Measurements from ENCODE around the gene ZMIZ1. TPM values are rescaled to one million over a fixed set of nuclear protein-coding genes. Genes with fewer than 3 reads are reported as not detected.

Gene ZMIZ1
- total RNA-seq, 1 experiment from 2014 or later, result 22.4 TPM

DNA sequence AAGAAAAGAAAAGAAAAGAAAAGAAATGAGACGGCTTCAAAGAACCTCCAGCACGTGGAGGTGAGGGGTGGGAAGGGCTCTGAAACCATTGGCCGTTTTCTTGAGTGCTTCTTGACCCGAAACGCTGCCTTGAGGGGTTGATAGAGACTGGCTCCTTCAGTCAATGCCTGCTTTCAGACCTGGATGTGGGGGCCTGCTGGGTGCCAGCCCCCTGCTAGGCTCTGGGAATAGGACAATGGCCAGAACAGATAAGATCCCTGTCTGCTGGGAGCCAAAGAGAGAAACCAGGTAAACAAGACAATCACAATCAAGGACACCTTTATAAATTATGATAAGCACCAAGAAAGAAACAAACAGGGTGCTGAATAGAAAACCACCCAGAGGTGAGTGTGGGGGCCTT, 27.7 kb downstream of the ZMIZ1 start:
- Histone ChIP-seq H3K36me3 (peaks cover 65% of the 10 kb centered on the region), H3K9me3 (no peaks in the 10 kb centered on the region), H3K27me3 (no peaks in the 10 kb centered on the region), H3K4me3 (no peak overlapping the region)
- no peak for DNase-seq

DNA sequence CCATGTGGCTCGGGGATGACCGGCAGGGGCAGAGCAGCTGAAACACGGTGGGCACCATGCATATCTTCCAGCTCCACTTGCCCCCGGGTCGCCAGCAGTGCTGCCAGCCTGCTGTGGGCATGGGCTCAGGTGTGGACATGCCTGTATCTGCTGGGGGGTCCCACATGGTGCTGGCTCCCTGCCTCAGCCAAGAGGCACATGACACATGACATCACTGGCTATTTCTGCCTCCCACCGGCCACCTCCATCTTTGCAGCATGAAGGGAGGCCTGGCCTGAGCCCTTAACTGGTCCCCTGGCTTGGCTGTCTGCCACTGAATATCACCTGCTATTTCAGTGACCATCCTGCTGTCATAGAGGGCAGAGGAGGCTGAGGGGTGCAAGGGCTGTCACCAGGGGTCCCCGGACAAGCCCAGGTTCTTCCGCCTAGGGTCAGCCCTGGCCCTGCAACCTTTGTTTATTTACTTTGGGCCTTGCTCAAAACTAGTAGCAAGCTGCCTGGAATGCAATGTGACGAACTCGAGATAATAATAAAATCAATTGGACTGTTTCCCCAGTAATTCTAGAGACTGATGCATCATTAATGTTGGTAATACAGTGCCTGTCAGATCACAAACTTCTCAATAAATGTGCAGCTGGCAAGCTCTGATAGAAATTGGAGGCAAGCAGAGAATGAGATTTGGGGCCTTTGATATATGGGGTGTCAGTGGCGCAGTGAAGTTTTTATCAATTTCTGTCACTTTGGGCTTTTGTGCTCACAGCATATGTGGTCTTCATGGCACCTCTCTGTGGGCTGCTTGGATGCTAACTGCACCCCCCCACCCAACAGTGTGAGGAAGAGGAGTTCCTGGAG, 28.5 kb downstream of the ZMIZ1 start:
- peak; percentile 59 for DNase-seq
- H3K36me3 ChIP-seq, result peaks cover 69% of the 10 kb centered on the region
- no peaks in the 10 kb centered on the region for H3K27me3 ChIP-seq
- no peaks in the 10 kb centered on the region for H3K9me3 ChIP-seq
- H3K4me3 ChIP-seq, result no peak overlapping the region

DNA sequence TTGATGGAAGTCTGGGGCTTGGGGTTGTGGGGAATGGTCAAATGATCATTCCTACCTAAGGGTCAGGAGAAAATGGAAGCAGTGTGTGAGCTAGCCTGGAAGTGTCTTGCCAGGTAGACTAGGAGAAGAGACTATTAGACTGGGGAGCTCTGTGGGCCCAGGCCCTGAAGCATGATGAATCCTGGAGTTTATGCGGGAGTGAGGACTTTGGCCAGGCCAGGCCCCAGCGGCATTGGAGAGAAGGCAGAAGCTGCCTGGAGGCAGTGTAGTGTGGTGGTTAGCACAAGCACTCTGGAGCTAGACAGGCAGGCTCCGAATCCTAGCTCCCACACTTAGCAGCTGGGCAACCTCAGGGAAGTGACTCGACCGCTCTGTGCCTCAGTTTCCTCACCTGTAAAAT, 29.3 kb downstream of the ZMIZ1 start:
- DNase-seq, result no peak
- Histone ChIP-seq H3K27me3 (no peaks in the 10 kb centered on the region), H3K4me3 (no peak overlapping the region), H3K36me3 (peaks cover 70% of the 10 kb centered on the region), H3K9me3 (no peaks in the 10 kb centered on the region)

DNA sequence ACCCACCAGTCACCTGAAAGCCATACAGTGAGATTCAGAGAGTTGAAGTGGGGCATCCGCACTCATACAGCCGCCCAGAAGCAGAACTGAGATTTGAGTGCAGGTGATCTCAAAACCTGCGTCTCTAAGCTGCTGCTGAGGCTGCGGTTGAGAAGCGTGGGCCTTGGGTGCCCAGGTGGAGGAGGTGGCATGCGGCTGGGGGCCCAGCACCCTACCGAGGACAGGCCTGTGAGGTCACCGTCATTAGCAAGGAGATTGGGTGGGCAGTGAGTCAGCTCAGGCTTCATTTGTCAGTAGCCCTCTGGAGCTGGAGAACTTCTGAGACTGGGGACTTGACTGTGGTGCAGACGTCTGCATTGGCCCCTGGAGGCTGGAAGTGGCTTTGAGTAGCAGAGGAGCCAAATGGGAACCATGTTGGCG, 29.8 kb downstream of the ZMIZ1 start:
- Histone ChIP-seq H3K4me3 (no peak overlapping the region), H3K36me3 (peaks cover 67% of the 10 kb centered on the region), H3K9me3 (no peaks in the 10 kb centered on the region), H3K27me3 (no peaks in the 10 kb centered on the region)
- DNase-seq, result peak; percentile 48

DNA sequence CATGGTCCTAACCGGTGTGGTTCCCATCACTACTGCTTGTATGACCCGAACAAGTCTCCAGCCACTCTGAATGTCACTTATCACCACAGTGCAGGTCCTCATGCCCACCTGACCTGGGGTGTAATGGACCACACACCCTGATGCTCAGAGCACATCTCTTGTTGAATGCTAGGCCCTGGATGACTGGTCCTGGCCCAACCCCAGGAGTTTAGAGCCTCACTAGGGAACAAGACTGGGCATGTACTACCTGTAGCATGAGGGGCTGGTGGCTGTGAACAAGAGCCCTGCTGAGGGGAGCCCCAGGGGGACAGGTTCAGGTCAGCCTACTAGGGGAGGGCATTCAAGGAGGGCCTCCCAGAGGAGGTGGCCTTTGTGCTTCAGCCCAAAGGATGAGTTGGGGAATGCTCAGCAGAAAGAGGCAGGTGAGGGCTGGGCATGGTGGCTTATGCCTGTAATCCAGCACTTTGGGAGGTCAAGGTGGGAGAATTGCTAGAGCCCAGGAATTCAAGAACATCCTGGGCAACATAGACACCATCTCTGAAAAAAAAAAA, 31.2 kb downstream of the ZMIZ1 start:
- Histone ChIP-seq H3K27me3 (no peaks in the 10 kb centered on the region), H3K4me3 (no peak overlapping the region), H3K36me3 (peaks cover 67% of the 10 kb centered on the region), H3K9me3 (no peaks in the 10 kb centered on the region)
- DNase-seq, result no peak

DNA sequence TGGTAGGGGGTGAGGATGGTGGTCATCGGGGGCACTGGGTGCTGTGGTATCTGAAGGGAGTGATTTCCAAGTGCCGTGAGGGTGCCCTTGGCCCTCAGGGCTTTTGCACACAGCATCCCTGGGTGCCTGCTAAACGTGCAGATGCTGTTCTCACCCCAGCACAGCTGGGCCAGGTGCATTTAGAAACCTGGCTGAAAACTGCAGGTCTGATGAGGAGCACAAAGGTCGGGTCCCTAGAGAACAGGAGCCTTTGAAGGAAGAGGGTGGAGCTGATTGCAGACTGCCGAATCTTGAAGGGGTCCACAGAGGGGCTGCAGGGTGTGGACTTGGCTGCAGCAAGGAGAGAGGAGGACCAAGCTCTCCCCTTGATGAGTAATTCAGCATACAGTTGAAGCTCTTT, 32.0 kb downstream of the ZMIZ1 start:
- Histone ChIP-seq H3K9me3 (no peaks in the 10 kb centered on the region), H3K4me3 (no peak overlapping the region), H3K27me3 (no peaks in the 10 kb centered on the region), H3K36me3 (peaks cover 65% of the 10 kb centered on the region)
- DNase-seq, result no peak

DNA sequence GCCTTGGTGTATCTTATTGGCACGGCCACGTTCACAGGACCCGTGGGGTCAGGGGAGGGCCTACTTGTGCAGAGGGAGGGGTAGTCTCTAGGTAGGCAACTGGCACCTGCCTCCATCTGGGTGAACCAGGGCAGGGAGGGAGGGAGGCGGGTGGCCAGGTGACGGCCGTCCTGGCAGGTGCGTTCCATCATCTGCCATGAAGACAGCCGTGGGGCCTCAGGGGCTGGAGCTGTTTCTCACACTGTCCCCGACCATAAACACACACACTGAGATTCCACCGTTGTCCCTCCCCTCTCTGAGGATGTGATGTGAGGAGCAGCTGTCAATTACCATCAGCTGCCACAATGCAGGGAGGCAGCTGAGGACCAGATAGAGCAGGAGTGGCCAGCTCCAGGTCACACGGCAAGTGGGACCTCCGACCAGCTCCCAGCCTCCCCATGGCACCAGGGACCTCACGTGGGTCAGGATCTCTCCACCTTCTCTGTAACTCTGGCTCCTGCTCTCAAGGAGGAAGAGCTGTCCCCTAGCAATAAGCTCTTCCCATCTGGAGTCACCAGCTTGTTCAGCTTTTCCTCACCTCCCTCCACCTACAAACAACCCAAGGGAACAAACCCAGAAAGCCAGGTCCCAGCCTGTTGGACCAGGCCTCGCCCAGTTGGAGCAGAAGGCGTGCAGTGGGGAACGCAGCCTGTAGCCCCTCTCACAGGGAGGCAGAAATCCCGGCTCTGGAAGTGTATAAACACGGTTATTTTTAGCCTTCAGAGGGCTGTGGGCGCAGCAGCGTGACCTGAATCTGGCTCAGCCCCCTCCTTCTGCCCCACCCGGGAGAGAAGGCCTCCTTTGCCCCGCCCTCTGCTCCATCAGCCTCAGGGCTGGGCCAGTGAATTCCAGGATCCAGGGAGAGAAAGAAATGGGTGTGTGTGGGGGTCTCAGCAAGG, 33.1 kb downstream of the ZMIZ1 start:
- peak; percentile 74 for DNase-seq
- Histone ChIP-seq H3K4me3 (no peak overlapping the region), H3K9me3 (no peaks in the 10 kb centered on the region), H3K36me3 (peaks cover 63% of the 10 kb centered on the region), H3K27me3 (no peaks in the 10 kb centered on the region)

GRCh38 chr10:79102498-79102874, 33.7 kb downstream of the ZMIZ1 start:
- no peaks in the 10 kb centered on the region for H3K27me3 ChIP-seq
- H3K36me3 ChIP-seq, result peaks cover 65% of the 10 kb centered on the region
- H3K4me3 ChIP-seq, result no peak overlapping the region
- no peaks in the 10 kb centered on the region for H3K9me3 ChIP-seq
- peak; percentile 71 for DNase-seq

GRCh38 chr10:79103129-79103528, 34.4 kb downstream of the ZMIZ1 start:
- H3K9me3 ChIP-seq, result no peaks in the 10 kb centered on the region
- peaks cover 60% of the 10 kb centered on the region for H3K36me3 ChIP-seq
- DNase-seq, result no peak
- no peaks in the 10 kb centered on the region for H3K27me3 ChIP-seq
- no peak overlapping the region for H3K4me3 ChIP-seq

GRCh38 chr10:79103585-79103984, 34.8 kb downstream of the ZMIZ1 start:
- Histone ChIP-seq H3K4me3 (no peak overlapping the region), H3K36me3 (peaks cover 55% of the 10 kb centered on the region), H3K27me3 (no peaks in the 10 kb centered on the region), H3K9me3 (no peaks in the 10 kb centered on the region)
- DNase-seq, result peak; percentile 56

DNA sequence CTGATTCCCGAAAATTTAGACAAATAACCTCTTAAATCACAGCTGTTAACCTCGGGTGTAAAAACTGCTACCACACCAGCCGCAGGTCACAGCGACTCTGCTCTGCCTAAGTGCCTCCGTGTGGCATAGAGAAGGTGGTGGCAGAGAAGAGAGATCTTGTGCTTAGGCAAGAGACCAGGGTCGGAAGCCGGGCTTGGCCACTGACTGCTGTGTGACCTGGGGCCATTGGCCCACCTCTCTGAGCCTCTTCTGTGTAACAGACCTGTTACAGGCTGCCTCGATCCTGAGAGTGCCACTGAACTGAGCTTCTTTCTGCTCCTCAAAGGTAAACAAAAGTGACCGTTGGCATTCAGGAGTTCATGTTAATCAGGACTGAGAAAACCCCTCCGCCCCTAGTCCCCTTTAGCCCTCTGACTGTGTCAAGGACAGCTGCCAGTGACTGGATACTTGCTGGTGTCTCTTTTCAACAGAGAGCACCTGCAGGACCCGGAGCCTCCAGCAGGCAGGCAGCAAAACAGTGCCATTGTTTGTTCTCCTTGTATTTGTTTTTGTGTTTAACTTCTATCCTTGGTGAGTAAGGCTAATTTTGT, 36.5 kb downstream of the ZMIZ1 start:
- H3K27me3 ChIP-seq, result no peaks in the 10 kb centered on the region
- H3K36me3 ChIP-seq, result peaks cover 41% of the 10 kb centered on the region
- no peaks in the 10 kb centered on the region for H3K9me3 ChIP-seq
- no peak for DNase-seq
- H3K4me3 ChIP-seq, result no peak overlapping the region

- H3K9me3 ChIP-seq, result no peaks in the 10 kb centered on the region
- no peaks in the 10 kb centered on the region for H3K27me3 ChIP-seq
- no peak overlapping the region for H3K4me3 ChIP-seq
- H3K36me3 ChIP-seq, result peaks cover 46% of the 10 kb centered on the region
- DNase-seq, result no peak
Measured at GRCh38 chr10:79105818-79106217, 37.1 kb downstream of the ZMIZ1 start.

- Histone ChIP-seq H3K4me3 (no peak overlapping the region), H3K27me3 (no peaks in the 10 kb centered on the region), H3K9me3 (no peaks in the 10 kb centered on the region), H3K36me3 (peaks cover 47% of the 10 kb centered on the region)
- no peak for DNase-seq
Measured at GRCh38 chr10:79106256-79107050, 37.7 kb downstream of the ZMIZ1 start.

DNA sequence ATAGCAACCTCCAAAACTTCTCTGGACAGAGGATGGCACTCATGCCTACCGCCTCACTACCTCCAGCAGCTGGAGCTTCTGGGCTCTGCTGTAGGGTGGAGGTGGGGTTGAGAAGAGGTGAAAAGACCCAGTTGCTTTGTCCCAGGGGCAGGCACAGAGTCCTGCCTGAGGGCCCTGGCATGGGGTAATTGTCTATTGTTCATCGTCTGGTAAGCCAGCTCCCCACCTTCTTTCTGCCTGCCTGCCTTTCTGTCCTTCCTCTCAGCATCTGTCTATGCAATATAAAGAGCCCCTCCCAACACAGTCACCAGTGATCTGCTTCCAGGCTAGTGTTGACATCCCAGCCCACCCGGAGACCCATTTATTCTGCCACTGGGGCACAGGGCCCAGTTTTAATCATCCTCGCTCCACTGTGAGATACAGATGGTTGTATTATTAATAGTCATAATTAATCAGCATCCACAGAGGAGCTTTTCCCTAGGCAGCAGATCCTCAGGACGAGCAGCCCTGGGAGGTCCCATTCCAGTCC, 39.0 kb downstream of the ZMIZ1 start:
- DNase-seq, result no peak
- peaks cover 45% of the 10 kb centered on the region for H3K36me3 ChIP-seq
- no peaks in the 10 kb centered on the region for H3K9me3 ChIP-seq
- no peak overlapping the region for H3K4me3 ChIP-seq
- H3K27me3 ChIP-seq, result no peaks in the 10 kb centered on the region

DNA sequence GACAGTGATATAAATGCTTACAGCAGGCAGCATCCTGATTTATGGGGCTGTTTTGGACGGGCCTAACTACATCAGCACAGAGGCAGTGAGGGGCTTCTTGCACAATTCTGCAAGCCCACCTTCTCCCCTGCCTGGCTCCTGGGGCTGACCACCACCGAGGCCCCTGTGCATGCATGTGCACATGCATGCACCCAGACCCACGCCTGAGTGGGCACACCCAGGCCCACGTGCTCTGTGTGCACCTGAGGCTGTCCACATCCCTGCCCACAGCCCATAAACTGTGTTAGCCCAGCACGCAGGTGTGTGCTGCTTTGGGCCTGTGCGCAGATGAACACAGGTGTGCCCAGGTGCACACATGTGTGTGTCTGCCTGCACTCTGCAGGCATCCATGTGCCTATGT, 40.0 kb downstream of the ZMIZ1 start:
- peaks cover 47% of the 10 kb centered on the region for H3K36me3 ChIP-seq
- no peak for DNase-seq
- H3K4me3 ChIP-seq, result no peak overlapping the region
- no peaks in the 10 kb centered on the region for H3K9me3 ChIP-seq
- H3K27me3 ChIP-seq, result no peaks in the 10 kb centered on the region

- DNase-seq, result peak; percentile 92
- H3K9me3 ChIP-seq, result no peaks in the 10 kb centered on the region
- peaks cover 49% of the 10 kb centered on the region for H3K36me3 ChIP-seq
- no peak overlapping the region for H3K4me3 ChIP-seq
- no peaks in the 10 kb centered on the region for H3K27me3 ChIP-seq
Measured at GRCh38 chr10:79111427-79111826, 42.7 kb downstream of the ZMIZ1 start.
